Liver (tissue), 9 donors: ENCODE results near the gene NLRP4. TPM values are rescaled to one million over a fixed set of nuclear protein-coding genes. Genes with fewer than 3 reads are reported as not detected.

Experiments
- DNase-seq: peaks from one replicate; pipeline ENCODE4 v3.0.0-alpha.2; 2017; ENCODE audit warnings: low spot score
- H3K27ac ChIP-seq, 2 donors: one replicate each; pipeline ENCODE4 v1.7.0; 2013; ENCODE audit warnings: inconsistent platforms in 2 of 2, low read length in 2 of 2, control low read depth in 1 of 2, low read depth in 1 of 2, mild to moderate bottlenecking in 1 of 2
- H3K27me3 ChIP-seq, 4 donors: one replicate each; pipeline versions ENCODE4 v1.6.1 to v1.7.0; 2013; ENCODE audit warnings: low read length in 3 of 4, inconsistent platforms in 1 of 4, mild to moderate bottlenecking in 1 of 4, moderate library complexity in 1 of 4; ENCODE audit not compliant: control insufficient read depth in 4 of 4, insufficient read depth in 4 of 4
- H3K36me3 ChIP-seq, 4 donors: one replicate each; pipeline versions ENCODE4 v1.6.1 to v1.7.0; 2013; ENCODE audit warnings: low read length in 3 of 4, mild to moderate bottlenecking in 3 of 4, low read depth in 1 of 4, moderate library complexity in 1 of 4; ENCODE audit not compliant: control insufficient read depth in 4 of 4, insufficient read depth in 3 of 4
- H3K4me1 ChIP-seq, 4 donors: one replicate each; pipeline versions ENCODE4 v1.6.1 to v1.7.0; 2013; ENCODE audit warnings: low read length in 3 of 4, mild to moderate bottlenecking in 3 of 4, moderate library complexity in 1 of 4; ENCODE audit not compliant: control insufficient read depth in 4 of 4, insufficient read depth in 4 of 4
- H3K4me3 ChIP-seq, 3 donors: one replicate each; pipeline versions ENCODE4 v1.6.1 to v1.7.0; 2013; ENCODE audit warnings: low read length in 3 of 3, control low read depth in 1 of 3, low read depth in 1 of 3, mild to moderate bottlenecking in 1 of 3
- H3K9ac ChIP-seq, 2 donors: one replicate each; pipeline ENCODE4 v1.7.0; 2013; ENCODE audit warnings: low read length in 2 of 2, mild to moderate bottlenecking in 2 of 2, moderate library complexity in 2 of 2, control low read depth in 1 of 2, low read depth in 1 of 2
- H3K9me3 ChIP-seq, 4 donors: one replicate each; pipeline versions ENCODE4 v1.6.1 to v1.7.0; 2013; ENCODE audit warnings: low read length in 3 of 4; ENCODE audit not compliant: control insufficient read depth in 4 of 4
- ATF3 ChIP-seq: IDR thresholded peaks from 2 replicates; pipeline ENCODE4 v1.6.1; 2016; ENCODE audit warnings: antibody characterized with exemption
- CTCF ChIP-seq: fragments of 150-350 bp; IDR thresholded peaks from 2 replicates; pipeline ENCODE4 v1.5.1; 2017; ENCODE audit warnings: improper control_type of control experiment, low read depth, low read length; ENCODE audit not compliant: missing input control
- EGR1 ChIP-seq, 2 donors: IDR thresholded peaks; 2 replicates each; pipeline ENCODE4 v1.6.1; 2016 to 2018; ENCODE audit warnings: antibody characterized with exemption in 2 of 2, low read depth in 2 of 2
- FOXA1 ChIP-seq: IDR thresholded peaks from 2 replicates; pipeline ENCODE4 v1.6.1; 2016; ENCODE audit warnings: antibody characterized with exemption
- HNF4A ChIP-seq, 2 donors: conservative IDR thresholded peaks; 2 replicates each; pipeline ENCODE4 v1.6.1; 2016; ENCODE audit warnings: antibody characterized with exemption in 2 of 2, mild to moderate bottlenecking in 2 of 2
- HNF4G ChIP-seq: IDR thresholded peaks from 2 replicates; pipeline ENCODE4 v1.6.1; 2016; ENCODE audit warnings: antibody characterized with exemption
- JUND ChIP-seq, 2 donors: IDR thresholded peaks; 2 replicates each; pipeline ENCODE4 v1.6.1; 2016; ENCODE audit warnings: antibody characterized with exemption in 2 of 2
- NR2F2 ChIP-seq: IDR thresholded peaks from 2 replicates; pipeline ENCODE4 v1.6.1; 2016; ENCODE audit warnings: antibody characterized with exemption
- RAD21 ChIP-seq, 2 donors: IDR thresholded peaks; 2 replicates each; pipeline ENCODE4 v1.6.1; 2016; ENCODE audit warnings: antibody characterized with exemption in 2 of 2, mild to moderate bottlenecking in 2 of 2
- SP1 ChIP-seq: IDR thresholded peaks from 2 replicates; pipeline ENCODE4 v1.6.1; 2018; ENCODE audit warnings: antibody characterized with exemption, mild to moderate bottlenecking
- TAF1 ChIP-seq: conservative IDR thresholded peaks from 2 replicates; pipeline ENCODE4 v1.6.1; 2016; ENCODE audit warnings: antibody characterized with exemption, mild to moderate bottlenecking
- YY1 ChIP-seq: IDR thresholded peaks from 2 replicates; pipeline ENCODE4 v1.6.1; 2016; ENCODE audit warnings: antibody characterized with exemption, mild to moderate bottlenecking
- WGBS: extraction: QIAGEN DNeasy Blood & Tissue Kit; methylation state at CpG from one replicate; pipeline ENCODE4 v1.1.7; 2013; 5-methylcytosine and 5-hydroxymethylcytosine counted together
- polyA plus RNA-seq, 2 donors: library from polyadenylated mRNA; stranded (reverse) in 1 of 2; unstranded in 1 of 2; fragments of 200-250 nt in 1 of 2; fragments of >200 nt in 1 of 2; fragmentation: Nextera tagmentation in 1 of 2; extraction: Ambion mirVana in 1 of 2; gene quantifications; one replicate each; pipeline versions ENCODE4 v1.2.1 to v1.2.3, GENCODE V29; 2013 to 2015
- total RNA-seq, 2 donors: library from RNA; depleted of rRNA; stranded (reverse); fragments of >200 nt; gene quantifications; one replicate each; pipeline ENCODE4 v1.2.3, GENCODE V29; 2014
- TF ChIP-seq, protein P1 (sequence below): IDR thresholded peaks from 2 replicates; pipeline ENCODE4 v1.6.1; 2016; ENCODE audit warnings: antibody characterized with exemption
- TF ChIP-seq, protein P2 (sequence below): IDR thresholded peaks from 2 replicates; pipeline ENCODE4 v1.6.1; 2016; ENCODE audit warnings: antibody characterized with exemption, mild to moderate bottlenecking
- donor health status: healthy.
- donor health status: healthy.
- donor health status: healthy.
- donor health status: healthy.
- donor health status: healthy.

The NLRP4 gene
- total and polyA plus RNA-seq, 4 donors: not detected

- Histone ChIP-seq H3K9me3 (peaks cover 0 to 8% (median 5%) of the 10 kb centered on the region in 4 donors), H3K4me1 (no peaks in the 10 kb centered on the region), H3K36me3 (no peaks in the 10 kb centered on the region), H3K9ac (no peak overlapping the region), H3K27ac (no peak overlapping the region), H3K27me3 (peaks cover 0 to 4% (median 1%) of the 10 kb centered on the region in 4 donors), H3K4me3 (no peak overlapping the region)
- no peak for DNase-seq
- WGBS: 52% methylated on average over 3 of the region's 3 CpGs
- TF ChIP-seq FOXA1 (no peak), NR2F2 (no peak)
- TF ChIP-seq, protein P1, sequence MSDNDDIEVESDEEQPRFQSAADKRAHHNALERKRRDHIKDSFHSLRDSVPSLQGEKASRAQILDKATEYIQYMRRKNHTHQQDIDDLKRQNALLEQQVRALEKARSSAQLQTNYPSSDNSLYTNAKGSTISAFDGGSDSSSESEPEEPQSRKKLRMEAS: no peak
Observed at GRCh38 chr19:55877211-55877610, 40.9 kb downstream of the NLRP4 start.

GRCh38 chr19:55882626-55883025 is 46.3 kb downstream of the NLRP4 start:
- H3K9me3 ChIP-seq: peaks cover 0 to 9% (median 3%) of the 10 kb centered on the region in 4 donors
- no peak overlapping the region for H3K4me3 ChIP-seq
- TF ChIP-seq TAF1 (no peak), HNF4G (no peak), YY1 (no peak), JUND (IDR thresholded peaks at IDR 0.05) (no peak), SP1 (no peak), NR2F2 (no peak), ATF3 (no peak), EGR1 (IDR thresholded peaks at IDR 0.05; ENCODE audit: low read depth in 2 of 2) (no peak), RAD21 (IDR thresholded peaks at IDR 0.05) (no peak), HNF4A (conservative IDR thresholded peaks at IDR 0.05) (no peak), CTCF (no peak)
- TF ChIP-seq, protein P2, sequence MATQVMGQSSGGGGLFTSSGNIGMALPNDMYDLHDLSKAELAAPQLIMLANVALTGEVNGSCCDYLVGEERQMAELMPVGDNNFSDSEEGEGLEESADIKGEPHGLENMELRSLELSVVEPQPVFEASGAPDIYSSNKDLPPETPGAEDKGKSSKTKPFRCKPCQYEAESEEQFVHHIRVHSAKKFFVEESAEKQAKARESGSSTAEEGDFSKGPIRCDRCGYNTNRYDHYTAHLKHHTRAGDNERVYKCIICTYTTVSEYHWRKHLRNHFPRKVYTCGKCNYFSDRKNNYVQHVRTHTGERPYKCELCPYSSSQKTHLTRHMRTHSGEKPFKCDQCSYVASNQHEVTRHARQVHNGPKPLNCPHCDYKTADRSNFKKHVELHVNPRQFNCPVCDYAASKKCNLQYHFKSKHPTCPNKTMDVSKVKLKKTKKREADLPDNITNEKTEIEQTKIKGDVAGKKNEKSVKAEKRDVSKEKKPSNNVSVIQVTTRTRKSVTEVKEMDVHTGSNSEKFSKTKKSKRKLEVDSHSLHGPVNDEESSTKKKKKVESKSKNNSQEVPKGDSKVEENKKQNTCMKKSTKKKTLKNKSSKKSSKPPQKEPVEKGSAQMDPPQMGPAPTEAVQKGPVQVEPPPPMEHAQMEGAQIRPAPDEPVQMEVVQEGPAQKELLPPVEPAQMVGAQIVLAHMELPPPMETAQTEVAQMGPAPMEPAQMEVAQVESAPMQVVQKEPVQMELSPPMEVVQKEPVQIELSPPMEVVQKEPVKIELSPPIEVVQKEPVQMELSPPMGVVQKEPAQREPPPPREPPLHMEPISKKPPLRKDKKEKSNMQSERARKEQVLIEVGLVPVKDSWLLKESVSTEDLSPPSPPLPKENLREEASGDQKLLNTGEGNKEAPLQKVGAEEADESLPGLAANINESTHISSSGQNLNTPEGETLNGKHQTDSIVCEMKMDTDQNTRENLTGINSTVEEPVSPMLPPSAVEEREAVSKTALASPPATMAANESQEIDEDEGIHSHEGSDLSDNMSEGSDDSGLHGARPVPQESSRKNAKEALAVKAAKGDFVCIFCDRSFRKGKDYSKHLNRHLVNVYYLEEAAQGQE: no peak
- peaks cover 0 to 3% (median 2%) of the 10 kb centered on the region in 4 donors for H3K27me3 ChIP-seq
- no peaks in the 10 kb centered on the region for H3K36me3 ChIP-seq
- H3K9ac ChIP-seq: no peak overlapping the region
- no peak overlapping the region for H3K27ac ChIP-seq
- no peak for DNase-seq
- H3K4me1 ChIP-seq: no peaks in the 10 kb centered on the region
- WGBS: 64% methylated on average over 4 of the region's 4 CpGs

DNA sequence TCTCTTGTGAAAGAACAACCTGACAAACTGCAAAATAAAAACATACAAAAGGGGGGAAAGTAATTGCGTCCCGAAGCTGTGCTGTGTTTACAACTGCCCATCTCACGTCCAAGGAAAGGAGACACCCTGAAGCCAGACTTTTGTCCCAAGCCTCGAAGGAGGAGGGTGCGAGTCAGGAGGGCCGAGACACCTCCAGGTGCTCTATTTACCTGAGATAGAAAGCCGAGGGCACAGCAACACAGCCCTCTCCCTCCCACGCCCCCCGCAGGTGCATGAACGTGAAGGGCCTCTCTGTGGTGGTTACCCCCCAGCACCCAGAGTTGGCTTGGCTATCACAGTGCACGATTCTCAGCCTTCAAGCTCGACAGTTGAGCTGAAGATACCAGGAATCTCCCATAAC is 62.6 kb downstream of the NLRP4 start:
- no peaks in the 10 kb centered on the region for H3K27me3 ChIP-seq
- no peaks in the 10 kb centered on the region for H3K4me1 ChIP-seq
- H3K4me3 ChIP-seq: no peak overlapping the region
- no peaks in the 10 kb centered on the region for H3K36me3 ChIP-seq
- 70% methylated on average over 12 of the region's 12 CpGs for WGBS
- no peak for TF ChIP-seq CTCF
- TF ChIP-seq, protein P1: no peak
- no peak for TF ChIP-seq FOXA1
- no peak overlapping the region for H3K9ac ChIP-seq
- no peak overlapping the region for H3K27ac ChIP-seq
- no peak for DNase-seq
- H3K9me3 ChIP-seq: no peaks in the 10 kb centered on the region
